Urothelium cell line (cell line): ENCODE results near the gene NOC2L.

Experiments used
- DNase-seq: peaks from one replicate; pipeline ENCODE4 v3.0.0; 2011; ENCODE audit warnings: low spot score, mixed read lengths
- FAIRE-seq: peaks from 2 replicates; lab custom pipeline; 2011; peaks lifted over from hg19 to GRCh38; lab: Jason Lieb, UNC

Gene NOC2L

DNA sequence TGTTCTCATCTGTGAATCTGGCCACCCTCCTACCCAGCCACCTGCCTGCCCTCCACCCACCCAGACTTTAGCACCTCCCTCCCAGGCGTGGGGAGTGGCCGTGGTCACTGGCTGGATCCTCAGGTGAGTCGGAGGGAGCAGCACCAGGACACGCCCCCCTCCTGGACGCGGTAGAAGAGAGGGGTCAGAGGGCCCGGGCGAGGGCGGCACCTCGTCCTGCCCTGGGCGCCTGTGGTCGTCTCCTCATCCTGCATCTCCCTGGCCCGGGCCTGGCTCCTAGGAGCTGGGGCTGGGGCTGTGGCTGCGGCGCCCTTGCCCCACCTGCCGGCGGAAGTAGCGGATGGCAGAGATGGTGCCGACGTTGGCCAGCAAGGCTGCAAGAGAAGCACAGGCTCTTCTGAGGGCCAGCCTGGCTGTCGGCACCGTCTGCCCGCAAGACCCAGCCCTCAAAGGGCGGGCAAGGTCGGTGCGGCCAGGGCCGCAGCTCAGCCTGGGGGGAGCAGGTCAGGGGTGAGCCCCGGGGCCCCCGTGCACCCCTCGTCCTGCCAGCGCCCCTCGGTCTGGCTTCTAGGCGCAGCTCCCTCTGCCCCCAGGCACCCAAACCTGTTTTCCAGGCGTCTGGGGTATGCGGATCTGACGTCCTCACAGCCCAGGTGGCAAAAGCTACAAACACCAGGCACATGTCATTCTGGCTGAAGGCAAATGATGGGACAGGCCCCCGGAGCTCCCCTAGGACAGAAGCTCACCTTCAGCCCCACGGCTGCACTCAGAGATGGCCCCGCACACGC lies 17.0 kb upstream of the NOC2L start:
- DNase-seq = peak; percentile 50
- FAIRE-seq = no peak

DNA sequence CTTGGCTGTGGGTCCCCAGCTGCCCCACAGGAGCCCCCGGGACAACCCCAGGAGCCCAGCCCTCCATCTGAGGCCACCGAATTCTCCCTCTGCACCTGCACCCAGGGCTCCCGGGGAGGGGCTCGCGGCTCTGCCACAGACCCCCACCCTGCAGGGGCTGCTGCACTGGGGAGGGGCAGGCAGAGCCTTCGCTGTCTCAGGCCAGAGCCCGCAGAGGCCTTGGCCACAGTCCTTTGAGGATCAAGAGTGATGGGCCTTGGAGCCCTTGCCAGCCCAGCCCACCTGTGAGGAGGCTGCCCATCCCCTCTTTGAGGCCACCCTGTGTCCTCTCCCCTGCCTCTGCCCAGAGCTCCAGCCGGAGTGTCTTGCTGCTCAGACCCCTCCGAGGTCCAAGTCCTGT lies 16.3 kb upstream of the NOC2L start:
- no peak for FAIRE-seq
- no peak for DNase-seq

DNA sequence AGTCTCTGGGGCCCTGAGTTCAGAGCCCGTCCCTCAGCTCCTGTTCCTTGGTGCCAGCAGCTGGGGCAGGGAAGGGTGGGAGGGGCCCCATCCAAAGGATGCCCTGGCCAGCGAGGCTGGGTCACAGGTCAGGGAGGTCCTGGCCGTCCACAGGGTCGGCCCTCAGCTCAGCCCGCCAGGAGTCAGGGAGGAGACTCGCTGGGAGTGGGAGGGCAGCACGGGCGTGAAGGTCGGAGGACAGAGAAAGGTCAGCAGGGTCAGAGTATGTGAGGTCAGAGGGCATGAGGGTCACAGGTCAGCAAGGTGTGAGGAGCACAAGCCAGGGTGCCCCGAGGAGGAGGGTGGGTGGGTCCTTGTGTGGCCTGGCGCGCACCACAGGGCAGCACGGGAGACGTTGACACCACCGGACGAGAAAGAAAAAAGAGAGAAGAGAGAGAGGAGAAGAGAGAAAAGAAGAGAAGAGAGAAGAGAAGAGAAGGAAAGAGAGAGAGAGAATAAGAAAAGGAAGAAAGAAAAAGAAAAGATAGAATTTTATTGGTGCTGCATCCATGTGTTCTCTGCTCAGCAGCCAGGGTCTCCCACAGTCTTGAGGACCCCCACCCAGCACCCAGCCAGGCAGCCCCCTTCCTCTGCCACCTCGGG lies 15.8 kb upstream of the NOC2L start:
- FAIRE-seq (no peak), DNase-seq (no peak)

DNA sequence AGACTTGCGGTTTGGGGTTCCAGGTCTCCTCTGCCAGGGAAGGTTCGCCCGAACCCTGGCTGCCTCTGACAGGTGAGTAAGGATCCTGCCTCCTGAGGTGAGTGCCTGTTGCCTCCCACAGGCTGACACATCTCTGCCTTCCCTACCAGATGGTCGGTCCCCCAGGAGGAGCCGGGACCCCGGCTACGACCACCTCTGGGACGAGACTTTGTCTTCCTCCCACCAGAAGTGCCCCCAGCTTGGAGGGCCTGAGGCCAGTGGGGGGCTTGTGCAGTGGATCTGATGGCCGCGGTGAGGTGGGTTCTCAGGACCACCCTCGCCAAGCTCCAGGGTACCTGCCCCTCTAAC lies 15.2 kb upstream of the NOC2L start:
- DNase-seq = no peak
- no peak for FAIRE-seq

DNA sequence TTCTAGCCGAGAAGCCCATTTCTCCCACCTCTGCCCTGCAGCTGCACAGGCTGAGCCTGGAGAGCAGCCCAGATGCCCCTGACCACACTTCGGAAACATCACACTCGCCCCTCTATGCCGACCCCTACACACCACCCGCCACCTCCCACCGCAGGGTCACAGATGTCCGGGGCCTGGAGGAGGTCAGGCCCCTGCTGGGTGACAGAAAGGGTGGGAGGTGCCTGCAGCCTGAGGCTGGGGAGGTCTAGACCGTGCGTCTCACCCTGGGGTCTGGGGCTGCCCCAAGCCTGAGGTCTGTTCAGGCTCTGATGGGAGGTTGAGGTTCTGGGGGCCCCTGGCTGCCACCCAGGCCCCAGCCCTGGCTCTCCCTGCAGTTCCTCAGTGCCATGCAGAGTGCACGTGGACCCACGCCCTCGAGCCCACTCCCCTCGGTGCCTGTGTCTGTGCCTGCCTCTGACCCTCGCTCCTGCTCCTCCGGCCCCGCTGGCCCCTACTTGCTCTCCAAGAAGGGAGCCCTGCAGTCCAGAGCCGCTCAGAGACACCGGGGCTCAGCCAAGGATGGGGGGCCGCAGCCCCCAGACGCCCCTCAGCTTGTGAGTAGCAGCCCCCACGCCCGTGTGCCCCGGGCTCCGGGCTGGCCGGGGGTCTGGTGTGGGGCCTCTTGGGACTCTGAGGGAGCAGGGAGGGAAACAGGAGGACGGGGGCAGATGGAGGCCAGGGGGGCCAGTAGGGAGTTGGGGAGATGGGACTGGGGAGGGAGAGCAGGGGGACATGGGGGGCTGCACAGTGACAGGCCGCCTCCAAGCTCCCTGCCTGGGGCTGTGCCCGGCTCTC lies 14.6 kb upstream of the NOC2L start:
- FAIRE-seq = no peak
- DNase-seq = no peak

DNA sequence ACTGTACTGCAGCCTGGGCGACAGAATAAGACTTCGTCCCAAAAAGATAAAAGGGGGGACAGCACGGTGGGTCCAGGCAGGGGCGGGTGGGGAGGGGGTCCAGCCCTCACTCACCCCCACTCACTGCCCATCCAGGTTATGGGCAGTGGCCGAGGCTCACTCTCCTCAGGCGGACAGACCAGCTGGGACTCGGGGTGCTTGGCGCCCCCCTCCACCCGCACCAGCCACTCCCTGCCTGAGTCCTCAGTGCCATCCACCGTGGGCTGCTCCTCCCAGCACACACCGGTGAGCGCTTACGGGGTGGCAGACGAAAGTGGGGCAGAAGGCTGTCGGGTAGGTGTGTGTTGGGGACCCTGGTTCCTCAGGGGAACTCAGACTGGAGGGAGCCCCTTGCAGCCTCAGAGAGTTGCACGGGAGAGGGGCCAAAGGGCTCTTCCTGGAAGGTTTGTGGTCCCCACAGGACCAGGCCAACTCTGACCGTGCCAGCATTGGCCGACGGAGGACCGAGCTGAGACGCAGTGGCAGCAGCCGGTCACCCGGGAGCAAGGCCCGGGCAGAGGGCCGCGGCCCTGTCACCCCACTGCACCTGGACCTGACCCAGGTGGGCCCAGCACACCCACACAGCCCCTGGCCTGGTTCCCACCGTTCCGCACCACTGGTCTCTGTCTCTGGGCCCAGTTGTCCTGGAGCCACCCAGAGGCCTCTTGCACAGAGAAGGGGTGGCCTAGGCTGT lies 13.8 kb upstream of the NOC2L start:
- no peak for FAIRE-seq
- no peak for DNase-seq

DNA sequence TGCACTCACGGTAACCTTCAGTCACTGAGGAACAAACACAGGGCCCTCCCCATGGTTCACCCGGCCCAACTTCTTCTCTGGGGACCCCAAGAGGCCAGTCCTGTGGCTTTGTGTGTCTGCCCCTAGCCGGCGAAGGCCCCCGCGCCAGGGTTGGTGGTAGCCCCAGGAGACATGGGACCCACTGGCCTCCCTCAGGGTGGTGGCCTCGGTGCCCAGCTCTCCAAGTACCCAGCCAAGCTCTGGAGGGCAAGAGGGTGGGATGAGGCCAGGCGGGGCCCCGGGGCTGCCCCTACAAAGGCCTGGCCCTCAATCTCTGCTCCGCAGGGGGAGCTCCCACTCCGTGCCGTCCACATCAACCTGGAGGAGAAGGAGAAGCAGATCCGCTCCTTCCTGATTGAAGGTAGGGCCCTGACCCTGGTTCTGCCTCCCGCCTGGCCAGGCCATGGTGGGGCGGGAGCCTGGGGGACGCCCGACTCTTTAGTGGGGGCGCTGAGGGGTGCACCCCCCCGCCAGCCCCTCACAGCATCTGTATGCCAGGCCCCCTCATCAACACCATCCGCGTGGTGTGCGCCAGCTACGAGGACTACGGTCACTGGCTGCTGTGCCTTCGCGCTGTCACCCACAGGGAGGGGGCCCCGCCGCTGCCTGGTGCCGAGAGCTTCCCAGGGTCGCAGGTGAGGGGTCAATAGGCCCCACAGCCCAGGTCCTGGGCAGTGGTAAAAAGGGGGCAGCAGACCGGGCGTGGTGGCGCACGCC lies 12.9 kb upstream of the NOC2L start:
- no peak for FAIRE-seq
- no peak for DNase-seq

DNA sequence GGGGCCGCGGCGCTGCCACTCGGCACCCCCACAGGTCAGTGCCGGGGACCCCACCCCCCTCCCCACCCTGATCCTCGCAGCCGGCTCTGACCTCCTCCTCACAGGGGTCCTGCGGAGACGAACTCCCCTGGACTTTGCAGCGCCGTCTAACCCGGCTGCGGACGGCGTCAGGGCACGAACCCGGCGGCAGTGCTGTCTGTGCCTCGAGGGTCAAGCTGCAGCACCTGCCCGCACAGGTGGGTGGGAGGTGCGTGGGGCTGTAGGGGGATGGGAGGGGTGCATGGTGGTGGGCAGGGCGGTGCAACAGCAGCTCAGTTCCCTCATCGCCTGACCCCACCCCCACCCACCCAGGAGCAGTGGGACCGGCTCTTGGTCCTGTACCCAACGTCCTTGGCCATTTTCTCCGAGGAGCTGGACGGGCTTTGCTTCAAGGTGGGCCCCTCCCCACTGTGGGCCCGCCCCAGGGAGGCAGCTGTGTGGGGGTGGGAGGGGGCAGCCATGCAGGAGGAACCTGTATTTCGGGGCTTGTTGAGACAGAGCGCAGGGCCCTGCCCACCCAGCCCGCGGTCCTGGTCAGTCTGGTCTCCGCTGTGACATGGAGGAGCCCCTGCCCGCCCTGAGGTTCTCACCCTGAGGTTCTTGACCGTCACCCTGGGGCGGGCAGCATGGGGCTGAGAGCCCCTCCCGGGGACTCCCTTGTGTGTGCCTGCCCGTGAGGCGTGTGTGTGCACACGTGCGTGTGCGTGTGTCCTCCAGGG lies 12.1 kb upstream of the NOC2L start:
- no peak for DNase-seq
- no peak for FAIRE-seq

DNA sequence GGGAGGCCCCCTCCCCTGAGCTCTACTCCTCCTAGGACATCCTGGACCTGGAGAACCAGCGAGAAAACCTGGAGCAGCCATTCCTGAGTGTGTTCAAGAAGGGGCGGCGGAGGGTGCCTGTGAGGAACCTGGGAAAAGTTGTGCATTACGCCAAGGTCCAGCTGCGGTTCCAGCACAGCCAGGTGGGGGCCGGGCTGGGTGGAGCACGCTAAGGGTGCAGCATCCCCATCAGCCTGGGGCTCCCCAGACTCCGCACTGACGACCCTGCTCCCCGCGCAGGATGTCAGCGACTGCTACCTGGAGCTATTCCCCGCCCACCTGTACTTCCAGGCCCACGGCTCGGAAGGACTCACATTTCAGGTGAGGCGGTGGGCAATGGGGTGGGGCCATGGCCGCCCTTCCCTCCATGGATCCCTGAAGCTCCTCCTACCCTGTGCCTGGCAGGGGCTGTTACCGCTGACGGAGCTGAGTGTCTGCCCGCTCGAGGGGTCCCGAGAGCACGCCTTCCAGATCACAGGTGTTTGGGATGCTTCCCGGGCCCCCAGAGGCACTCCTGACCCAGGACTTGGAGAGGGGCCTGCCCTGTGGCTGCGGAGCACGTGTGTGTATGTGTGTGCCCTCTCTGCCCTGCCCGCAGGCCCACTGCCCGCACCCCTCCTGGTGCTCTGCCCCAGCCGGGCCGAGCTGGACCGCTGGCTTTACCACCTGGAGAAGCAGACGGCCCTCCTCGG lies 11.4 kb upstream of the NOC2L start:
- no peak for FAIRE-seq
- no peak for DNase-seq

DNA sequence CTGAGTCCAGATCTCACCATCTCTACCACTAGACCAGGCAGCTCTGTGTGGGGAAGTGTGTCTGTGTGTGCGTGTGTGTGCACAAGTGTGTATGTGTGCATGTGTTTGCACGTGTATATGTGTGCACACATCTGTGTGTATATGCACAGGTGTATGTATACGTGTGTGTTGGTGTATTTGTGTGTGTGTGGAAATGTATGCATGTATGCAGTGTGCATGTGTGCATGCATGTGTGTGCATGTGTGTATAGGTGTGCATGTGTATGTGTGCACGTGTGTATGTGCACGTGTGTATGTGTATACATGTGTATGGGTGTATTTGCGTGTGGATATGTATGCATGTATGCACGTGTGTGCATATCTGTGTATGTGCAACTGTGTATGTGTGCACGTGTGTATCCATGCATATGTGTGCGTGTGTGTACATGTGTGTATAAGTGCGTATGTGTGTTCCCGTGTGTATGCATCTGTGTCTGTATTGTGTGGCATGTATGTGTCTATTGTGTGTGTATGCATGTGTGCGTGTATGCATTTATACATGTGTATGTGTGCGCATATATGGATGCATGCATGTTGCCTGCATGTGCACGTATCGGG lies 10.3 kb upstream of the NOC2L start:
- DNase-seq (no peak), FAIRE-seq (peak; percentile 79)

DNA sequence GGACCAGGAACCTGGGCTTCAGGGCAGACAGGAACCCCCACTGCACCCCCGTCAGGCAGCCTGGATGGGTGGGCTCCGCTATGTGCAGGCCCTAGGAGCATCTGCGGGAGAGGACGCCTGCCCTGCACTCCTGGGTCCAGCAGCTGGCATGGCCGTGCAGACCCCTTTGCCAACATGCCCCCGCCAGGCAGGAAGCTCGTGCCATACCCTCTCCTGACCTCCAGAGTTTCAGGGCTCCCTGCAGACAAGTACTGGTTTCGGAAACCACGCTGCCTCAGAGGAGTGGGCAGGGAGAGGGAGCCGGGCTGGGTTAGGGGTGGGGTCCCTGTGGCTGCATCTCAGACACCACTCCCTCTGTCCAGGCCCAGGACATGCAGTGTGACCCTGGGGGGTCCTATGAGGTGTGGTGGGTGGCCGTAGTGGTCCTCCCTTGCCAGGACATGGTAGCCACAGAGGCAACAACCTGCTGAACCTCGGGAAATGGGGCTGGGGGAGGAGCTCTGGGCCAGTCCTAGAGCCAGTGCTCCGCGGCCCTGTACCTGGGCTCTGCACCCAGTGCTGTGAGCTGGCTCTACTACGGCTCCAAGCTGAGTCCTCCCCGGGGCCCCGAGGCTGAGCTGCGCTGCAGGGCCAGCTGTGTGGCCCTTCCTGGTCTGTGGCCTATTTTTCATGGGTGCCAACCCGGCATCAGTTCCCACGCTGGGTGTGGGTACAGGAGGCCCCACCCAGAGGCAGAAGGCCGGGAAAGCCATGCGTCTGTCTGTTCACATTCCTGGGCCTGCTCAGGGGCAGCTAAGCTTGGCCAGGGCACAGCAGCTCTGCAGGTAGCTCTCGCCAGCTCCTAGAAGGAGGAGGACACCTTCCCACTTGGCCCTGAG lies 8.6 kb upstream of the NOC2L start:
- FAIRE-seq (no peak), DNase-seq (no peak)

DNA sequence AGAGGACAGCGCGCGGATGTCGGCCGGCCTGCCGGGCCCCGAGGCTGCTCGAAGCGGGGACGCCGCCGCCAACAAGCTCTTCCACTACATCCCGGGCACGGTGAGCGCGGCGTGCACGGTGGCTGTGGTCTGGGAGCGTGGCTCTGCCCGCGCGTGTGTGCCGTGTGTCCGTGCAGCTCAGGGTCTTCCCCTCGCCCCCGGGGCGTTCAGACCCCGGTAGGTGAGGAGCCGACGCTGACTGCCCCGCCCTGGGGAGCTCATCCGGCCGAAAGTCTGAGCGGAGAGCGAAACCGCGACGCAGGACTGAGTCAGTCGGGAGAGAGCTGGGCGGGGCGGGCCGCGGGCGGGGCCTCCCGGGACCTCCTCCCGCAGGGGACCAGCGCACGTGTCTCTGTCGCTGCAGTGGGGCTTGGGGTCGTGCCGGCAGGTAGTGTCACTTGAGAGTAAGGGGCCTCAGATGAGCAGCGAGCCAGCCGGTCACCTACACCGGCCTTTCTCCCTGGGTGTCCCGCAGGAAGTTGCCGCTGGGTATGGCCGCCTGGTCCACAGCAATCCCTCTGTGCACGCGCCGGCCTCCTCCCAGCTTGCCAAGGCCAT lies 7.7 kb upstream of the NOC2L start:
- FAIRE-seq = no peak

DNA sequence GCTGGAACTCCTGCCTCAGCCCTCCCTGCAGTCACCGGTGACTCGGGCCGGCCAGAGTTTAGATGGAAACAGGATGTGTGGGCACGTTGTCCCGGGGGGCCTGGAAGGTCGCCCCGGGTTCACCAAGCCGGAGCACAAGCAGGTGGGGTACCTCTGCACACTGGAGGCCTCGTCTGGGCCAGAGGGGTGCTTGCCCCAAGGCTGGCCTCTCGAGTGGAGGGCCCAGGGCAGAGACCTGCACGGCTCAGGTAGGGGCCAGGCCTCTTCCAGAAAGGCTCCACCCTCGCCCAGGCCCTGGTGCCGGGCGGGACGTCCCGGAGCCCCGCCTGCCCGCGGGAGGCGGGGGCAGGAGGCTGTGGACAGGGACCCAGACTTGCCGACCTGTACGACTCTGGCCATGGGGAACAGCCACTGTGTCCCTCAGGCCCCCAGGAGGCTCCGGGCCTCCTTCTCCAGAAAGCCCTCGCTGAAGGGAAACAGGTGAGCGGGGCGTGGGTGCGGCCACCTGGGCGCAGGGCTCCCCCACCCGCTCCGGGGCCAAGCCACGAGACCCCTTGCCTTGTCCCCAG lies 7.2 kb upstream of the NOC2L start, which contains the start of gene PLEKHN1:
Gene PLEKHN1, plus strand, starts transcription at position 348 of the 569 bp plus-strand sequence. Its CDS starts 50 bp downstream, at position 398.
- peak; percentile 72 for DNase-seq
- no peak for FAIRE-seq

More for the DNA sequence above, 7.7 kb upstream of the NOC2L start:
- peak; percentile 86 for DNase-seq

DNA sequence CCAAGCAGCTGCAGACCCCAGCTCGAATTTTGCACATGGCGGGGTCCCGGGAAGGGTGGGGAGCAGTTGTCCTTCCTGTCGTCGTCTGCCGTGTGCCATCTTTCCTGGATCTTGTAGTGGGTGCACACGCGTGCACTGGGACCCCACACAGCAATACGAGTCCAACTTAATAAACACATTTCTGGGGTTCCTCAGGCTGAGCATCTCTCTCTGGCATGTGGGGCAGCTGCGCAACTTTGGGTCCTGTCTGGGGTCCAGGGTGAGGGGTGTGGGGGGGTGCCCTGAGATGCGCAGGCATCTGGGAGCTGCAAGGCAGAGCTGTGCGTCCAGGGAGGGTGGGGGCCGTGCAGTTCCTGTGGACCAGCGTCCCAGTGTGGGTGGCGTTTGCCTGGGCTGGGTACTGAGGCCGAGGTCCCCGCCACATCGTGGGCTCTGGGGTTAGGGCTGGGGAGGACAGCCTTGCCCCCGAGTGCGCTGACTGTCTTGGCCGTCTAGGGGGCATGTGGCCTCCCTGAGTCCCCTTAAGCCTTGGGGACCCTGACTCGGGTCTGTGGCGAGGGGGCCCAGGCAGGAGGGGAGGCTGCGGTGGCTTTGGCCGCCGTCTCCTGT lies 6.6 kb upstream of the NOC2L start:
- FAIRE-seq (no peak), DNase-seq (no peak)

DNA sequence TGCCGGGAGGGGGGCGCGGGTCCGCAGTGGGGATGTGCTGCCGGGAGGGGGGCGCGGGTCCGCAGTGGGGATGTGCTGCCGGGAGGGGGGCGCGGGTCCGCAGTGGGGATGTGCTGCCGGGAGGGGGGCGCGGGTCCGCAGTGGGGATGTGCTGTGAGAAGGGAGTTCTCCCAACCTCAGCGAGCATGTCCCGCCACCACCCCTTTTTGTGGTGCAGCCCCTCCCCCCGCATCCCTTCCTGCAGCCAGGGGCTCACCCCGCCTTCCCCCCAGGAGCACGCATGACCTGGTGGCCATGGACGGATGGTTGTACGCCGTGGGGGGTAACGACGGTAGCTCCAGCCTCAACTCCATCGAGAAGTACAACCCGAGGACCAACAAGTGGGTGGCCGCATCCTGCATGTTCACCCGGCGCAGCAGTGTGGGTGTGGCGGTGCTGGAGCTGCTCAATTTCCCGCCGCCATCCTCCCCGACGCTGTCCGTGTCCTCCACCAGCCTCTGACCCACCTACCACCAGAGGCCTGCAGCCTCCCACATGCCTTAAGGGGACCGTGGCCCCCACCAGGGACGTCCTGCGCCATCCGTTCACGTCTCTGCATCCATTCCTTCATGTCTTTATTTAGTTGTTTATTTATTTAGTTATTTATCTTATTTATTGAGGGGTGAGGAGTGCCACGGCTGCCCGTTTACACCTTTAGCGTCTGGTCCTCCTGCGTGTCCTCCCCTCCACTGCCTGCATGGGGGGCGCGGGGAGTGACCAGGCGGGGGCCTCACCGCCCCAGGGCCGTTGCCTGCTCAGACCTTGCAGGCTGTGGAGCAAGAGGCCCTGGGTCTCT lies 5.9 kb upstream of the NOC2L start:
- FAIRE-seq (no peak), DNase-seq (no peak)
